Thymus (tissue), 11 donors: ENCODE measurements around the gene CYP11A1. TPM values are rescaled to one million over a fixed set of nuclear protein-coding genes. Genes with fewer than 3 reads are reported as not detected.

Experiments
- DNase-seq, 9 donors: peaks; one replicate each; pipeline ENCODE4 v3.0.0-alpha.2; 2013; ENCODE audit warnings: low spot score in 9 of 9, low read depth in 6 of 9, missing footprints in 1 of 9
- H3K27ac ChIP-seq, 2 donors: one replicate each; pipeline ENCODE4 v1.5.1; 2013; ENCODE audit warnings: control low read depth in 1 of 2, low read depth in 1 of 2, low read length in 1 of 2, mild to moderate bottlenecking in 1 of 2, moderate library complexity in 1 of 2
- H3K27me3 ChIP-seq, 2 donors: one replicate each; pipeline ENCODE4 v1.5.1; 2013; ENCODE audit warnings: low read length in 1 of 2; ENCODE audit not compliant: control insufficient read depth in 2 of 2, insufficient read depth in 1 of 2
- H3K36me3 ChIP-seq, 2 donors: one replicate each; pipeline ENCODE4 v1.5.1; 2013; ENCODE audit warnings: low read length in 1 of 2, mild to moderate bottlenecking in 1 of 2, moderate library complexity in 1 of 2; ENCODE audit not compliant: control insufficient read depth in 2 of 2, insufficient read depth in 2 of 2
- H3K4me1 ChIP-seq, 2 donors: one replicate each; pipeline ENCODE4 v1.5.1; 2013; ENCODE audit warnings: low read length in 2 of 2; ENCODE audit not compliant: control insufficient read depth in 2 of 2, insufficient read depth in 2 of 2
- H3K4me3 ChIP-seq, 2 donors: one replicate each; pipeline ENCODE4 v1.5.1; 2013; ENCODE audit warnings: low read length in 2 of 2, control low read depth in 1 of 2, mild to moderate bottlenecking in 1 of 2
- H3K9me3 ChIP-seq, 2 donors: one replicate each; pipeline ENCODE4 v1.5.1; 2013; ENCODE audit warnings: low read length in 1 of 2, mild to moderate bottlenecking in 1 of 2; ENCODE audit not compliant: control insufficient read depth in 2 of 2, insufficient read depth in 1 of 2
- WGBS: extraction: QIAGEN DNeasy Blood & Tissue Kit; methylation state at CpG from one replicate; pipeline ENCODE4 v1.1.7; 2013; 5-methylcytosine and 5-hydroxymethylcytosine counted together
- polyA plus RNA-seq: library from polyadenylated mRNA; stranded (reverse); fragments of 200-250 nt; gene quantifications from one replicate; pipeline ENCODE4 v1.2.3, GENCODE V29; 2013
- total RNA-seq: library from RNA; stranded (reverse); fragments of 120-200 nt; gene quantifications from one replicate; pipeline ENCODE4 v1.2.4, GENCODE V29; 2013
- donor health status: healthy.

The CYP11A1 gene
- total and polyA plus RNA-seq, 2 donors, result 0.66 to 1.0 TPM

GRCh38 chr15:74318376-74319137, 48.9 kb downstream of the CYP11A1 start:
- Histone ChIP-seq H3K36me3 (no peaks in the 10 kb centered on the region), H3K27ac (peak overlapping the region in 1 of 2 donors; percentile 34), H3K4me1 (peaks cover 15 to 68% of the 10 kb centered on the region in 2 donors), H3K4me3 (no peak overlapping the region), H3K9me3 (no peaks in the 10 kb centered on the region), H3K27me3 (no peaks in the 10 kb centered on the region)
- no peak for DNase-seq
- 92% methylated on average over 6 of the region's 6 CpGs for WGBS

GRCh38 chr15:74317820-74318375, 49.5 kb downstream of the CYP11A1 start:
- Histone ChIP-seq H3K4me3 (no peak overlapping the region), H3K27ac (peak overlapping the region; percentile 20 to 34), H3K36me3 (no peaks in the 10 kb centered on the region), H3K9me3 (no peaks in the 10 kb centered on the region), H3K4me1 (peaks cover 15 to 72% of the 10 kb centered on the region in 2 donors), H3K27me3 (no peaks in the 10 kb centered on the region)
- WGBS, result 69% methylated on average over 8 of the region's 8 CpGs
- peak in 1 of 9 donors; percentile 33 for DNase-seq

- Histone ChIP-seq H3K36me3 (no peaks in the 10 kb centered on the region), H3K4me1 (peaks cover 15 to 84% of the 10 kb centered on the region in 2 donors), H3K27ac (no peak overlapping the region), H3K27me3 (no peaks in the 10 kb centered on the region), H3K9me3 (no peaks in the 10 kb centered on the region), H3K4me3 (no peak overlapping the region)
- WGBS, result 85% methylated on average over 13 of the region's 13 CpGs
- DNase-seq, result no peak
Observed at GRCh38 chr15:74316141-74316540, 51.3 kb downstream of the CYP11A1 start.

GRCh38 chr15:74315626-74316025, 51.8 kb downstream of the CYP11A1 start:
- Histone ChIP-seq H3K9me3 (no peaks in the 10 kb centered on the region), H3K27me3 (no peaks in the 10 kb centered on the region), H3K4me1 (peaks cover 15 to 84% of the 10 kb centered on the region in 2 donors), H3K27ac (no peak overlapping the region), H3K36me3 (no peaks in the 10 kb centered on the region), H3K4me3 (no peak overlapping the region)
- WGBS, result 25% methylated on average over 5 of the region's 5 CpGs
- DNase-seq, result peak in 2 of 9 donors; percentile 42 to 57

- WGBS, result 59% methylated on average over 13 of the region's 13 CpGs
- DNase-seq, result peak in 3 of 9 donors; percentile 37 to 72 (median 63)
- H3K27ac ChIP-seq, result no peak overlapping the region
Observed at GRCh38 chr15:74314795-74315438, 52.5 kb downstream of the CYP11A1 start.

GRCh38 chr15:74313889-74314288, 53.6 kb downstream of the CYP11A1 start:
- H3K27ac ChIP-seq, result no peak overlapping the region

More at GRCh38 chr15:74314795-74315438, 52.5 kb downstream of the CYP11A1 start:
- Histone ChIP-seq H3K4me3 (no peak overlapping the region), H3K4me1 (peaks cover 15 to 77% of the 10 kb centered on the region in 2 donors), H3K36me3 (no peaks in the 10 kb centered on the region), H3K9me3 (no peaks in the 10 kb centered on the region), H3K27me3 (no peaks in the 10 kb centered on the region)

GRCh38 chr15:74312445-74313007, 54.9 kb downstream of the CYP11A1 start:
- Histone ChIP-seq H3K27me3 (peaks cover 2 to 13% of the 10 kb centered on the region in 2 donors), H3K36me3 (no peaks in the 10 kb centered on the region), H3K9me3 (no peaks in the 10 kb centered on the region), H3K4me3 (no peak overlapping the region), H3K4me1 (peaks cover 15 to 53% of the 10 kb centered on the region in 2 donors), H3K27ac (no peak overlapping the region)
- 74% methylated on average over 9 of the region's 9 CpGs for WGBS
- peak in 1 of 9 donors; percentile 35 for DNase-seq

More at GRCh38 chr15:74313889-74314288, 53.6 kb downstream of the CYP11A1 start:
- Histone ChIP-seq H3K4me1 (peaks cover 15 to 66% of the 10 kb centered on the region in 2 donors), H3K4me3 (no peak overlapping the region), H3K36me3 (no peaks in the 10 kb centered on the region), H3K9me3 (no peaks in the 10 kb centered on the region), H3K27me3 (peaks cover 0 to 4% of the 10 kb centered on the region in 2 donors)
- WGBS, result 98% methylated on average over 7 of the region's 7 CpGs
- DNase-seq, result no peak

GRCh38 chr15:74311734-74312444, 55.6 kb downstream of the CYP11A1 start:
- H3K27ac ChIP-seq, result no peak overlapping the region
- no peaks in the 10 kb centered on the region for H3K9me3 ChIP-seq
- no peaks in the 10 kb centered on the region for H3K36me3 ChIP-seq
- no peak for DNase-seq
- WGBS, result 91% methylated on average over 13 of the region's 13 CpGs
- H3K4me3 ChIP-seq, result no peak overlapping the region
- peaks cover 2 to 17% of the 10 kb centered on the region in 2 donors for H3K27me3 ChIP-seq
- peaks cover 15 to 49% of the 10 kb centered on the region in 2 donors for H3K4me1 ChIP-seq
